ENCODE measurements around the gene AVEN. TPM values are rescaled to one million over a fixed set of nuclear protein-coding genes. Genes with fewer than 3 reads are reported as not detected.

AVEN gene
- total and polyA plus RNA-seq, 2 of the 13 experiments (the other 11 are each of a cell fraction or from before 2014, with no cell fraction given), result 4.4 to 17.5 TPM

DNA sequence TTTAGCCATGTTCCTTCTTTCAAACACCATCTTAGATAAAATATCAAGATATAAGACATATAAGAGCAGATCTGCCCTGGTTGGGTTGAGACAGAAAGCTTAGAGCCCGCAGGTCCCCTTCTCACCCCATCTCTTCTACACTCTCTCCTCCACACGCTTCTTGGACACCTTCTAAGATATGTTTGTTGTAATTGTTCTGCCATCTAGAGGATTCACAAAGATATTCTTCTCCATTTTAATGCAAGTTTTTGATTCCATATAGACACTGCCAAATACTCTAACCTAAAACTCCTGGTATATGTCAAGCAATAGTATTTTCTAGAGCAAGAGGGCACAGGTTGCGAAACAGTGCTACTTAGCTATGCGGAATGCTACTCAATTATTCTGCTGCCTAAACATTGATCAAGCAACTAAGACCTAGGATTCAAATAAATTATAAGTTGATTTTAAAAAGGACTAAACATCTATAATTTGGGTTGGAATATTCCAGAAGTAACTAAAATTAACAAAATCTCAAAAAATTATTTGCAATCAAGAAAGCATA lies 63.9 kb downstream of the AVEN start:
- H3K79me2 ChIP-seq (ENCODE audit: insufficient read depth, low read length), result no peaks in the 10 kb centered on the region
- in situ Hi-C loops (cut with HindIII; ENCODE audit: extremely low pct_ligation_motif_present, low pct_unique_long_range_greater_than_20kb), result loop anchor here (25.0 kb wide), 1 partner anchor 738 kb away; no protein-coding TSS in a partner anchor
- WGBS (ENCODE audit: low lambda C conversion rate), result 100% methylated on average over 4 of the region's 4 CpGs
- ChIA-PET POLR2A (no interaction called here), CTCF (ENCODE audit: low intra/inter-chr PET ratio, low total read pairs) (no interaction called here)
- H4K20me1 ChIP-seq (ENCODE audit: insufficient read depth, low read length), result no peaks in the 10 kb centered on the region
- H3K27ac ChIP-seq (ENCODE audit: extremely low read length, insufficient read depth, low read length), result no peak overlapping the region
- no peaks in the 10 kb centered on the region for H3K4me1 ChIP-seq (ENCODE audit: insufficient read depth, low read length)
- no peak overlapping the region for H3K9ac ChIP-seq (ENCODE audit: insufficient read depth, low read depth, low read length)
- FAIRE-seq (no peak), DNase-seq (ENCODE audit: low spot score) (no peak), ATAC-seq (no peak)
- no peak overlapping the region for H3K4me3 ChIP-seq (replicated peaks in 1 of 3; ENCODE audit: insufficient read depth in 1 of 3, low read depth in 2 of 3, low read length in 3 of 3)
- TF ChIP-seq FOXP1 (IDR thresholded peaks at IDR 0.05) (no peak), FOXP1 (CRISPR knock-in tag; IDR thresholded peaks at IDR 0.05) (no peak), CEBPB (IDR thresholded peaks at IDR 0.05; ENCODE audit: borderline replicate concordance, low read depth, low read length) (peak; percentile 51; the same call in 1 of the 2 replicates), ZNF329 (CRISPR knock-in tag; IDR thresholded peaks at IDR 0.05; ENCODE audit: low read depth) (no peak)
- no peaks in the 10 kb centered on the region for H3K9me3 ChIP-seq (ENCODE audit: low read length)
- no peaks in the 10 kb centered on the region for H3K27me3 ChIP-seq (ENCODE audit: control insufficient read depth in 1 of 2, insufficient read depth in 2 of 2, low read length in 2 of 2)
- H2AFZ ChIP-seq (ENCODE audit: low read length), result no peak overlapping the region
- H3K4me2 ChIP-seq (ENCODE audit: low read depth, low read length), result no peak overlapping the region
- intact Hi-C loops (cut with micrococcal nuclease; ENCODE audit: unreplicated experiment), result no loop called here
- no peaks in the 10 kb centered on the region for H3K36me3 ChIP-seq (replicated peaks in 1 of 2; ENCODE audit: control insufficient read depth in 1 of 2, insufficient read depth in 2 of 2, low read length in 2 of 2)
- BruUV-seq (replicated peaks), result no TSS peak

- no peak for FAIRE-seq
- H3K79me2 ChIP-seq (ENCODE audit: insufficient read depth, low read length), result no peaks in the 10 kb centered on the region
- no peaks in the 10 kb centered on the region for H4K20me1 ChIP-seq (ENCODE audit: insufficient read depth, low read length)
- BruUV-seq (replicated peaks), result no TSS peak
- H3K4me2 ChIP-seq (ENCODE audit: low read depth, low read length), result no peak overlapping the region
- TF ChIP-seq CREB1 (IDR thresholded peaks at IDR 0.05), result peak; percentile 42; the same call in 1 of the 2 replicates
- no peak for TF ChIP-seq CREB1 (CRISPR knock-in tag; IDR thresholded peaks at IDR 0.05)
- TF ChIP-seq MATR3 (CRISPR knock-in tag; IDR thresholded peaks at IDR 0.05), result no peak
- in situ Hi-C loops (cut with HindIII; ENCODE audit: extremely low pct_ligation_motif_present, low pct_unique_long_range_greater_than_20kb) (no loop called here), intact Hi-C loops (cut with micrococcal nuclease; ENCODE audit: unreplicated experiment) (no loop called here)
- ChIA-PET CTCF (ENCODE audit: low intra/inter-chr PET ratio, low total read pairs) (no interaction called here), POLR2A (no interaction called here)
- H3K4me3 ChIP-seq (replicated peaks in 1 of 3; ENCODE audit: insufficient read depth in 1 of 3, low read depth in 2 of 3, low read length in 3 of 3), result no peak overlapping the region
- no peaks in the 10 kb centered on the region for H3K9me3 ChIP-seq (ENCODE audit: low read length)
- 94% methylated on average over 2 of the region's 2 CpGs for WGBS (ENCODE audit: low lambda C conversion rate)
- ATAC-seq, result no peak
- no peak for DNase-seq (ENCODE audit: low spot score)
- H2AFZ ChIP-seq (ENCODE audit: low read length), result no peak overlapping the region
- no peak overlapping the region for H3K27ac ChIP-seq (ENCODE audit: extremely low read length, insufficient read depth, low read length)
- H3K36me3 ChIP-seq (replicated peaks in 1 of 2; ENCODE audit: control insufficient read depth in 1 of 2, insufficient read depth in 2 of 2, low read length in 2 of 2), result no peaks in the 10 kb centered on the region
- no peaks in the 10 kb centered on the region for H3K4me1 ChIP-seq (ENCODE audit: insufficient read depth, low read length)
- no peak overlapping the region for H3K9ac ChIP-seq (ENCODE audit: insufficient read depth, low read depth, low read length)
- no peaks in the 10 kb centered on the region; a peak in 1 of 5 replicates for H3K27me3 ChIP-seq (ENCODE audit: control insufficient read depth in 1 of 2, insufficient read depth in 2 of 2, low read length in 2 of 2)
These were observed 67.2 kb downstream of the AVEN start for GRCh38 chr15:33971811-33972210.

All from HepG2 (cell line).